ENCODE results near the gene OR2T5.
"Not testable (repeated sequence)": the region's sequence is repeated elsewhere in the genome, so short reads cannot be mapped to it uniquely, and the experiment has no call there.

OR2T5 gene

DNA sequence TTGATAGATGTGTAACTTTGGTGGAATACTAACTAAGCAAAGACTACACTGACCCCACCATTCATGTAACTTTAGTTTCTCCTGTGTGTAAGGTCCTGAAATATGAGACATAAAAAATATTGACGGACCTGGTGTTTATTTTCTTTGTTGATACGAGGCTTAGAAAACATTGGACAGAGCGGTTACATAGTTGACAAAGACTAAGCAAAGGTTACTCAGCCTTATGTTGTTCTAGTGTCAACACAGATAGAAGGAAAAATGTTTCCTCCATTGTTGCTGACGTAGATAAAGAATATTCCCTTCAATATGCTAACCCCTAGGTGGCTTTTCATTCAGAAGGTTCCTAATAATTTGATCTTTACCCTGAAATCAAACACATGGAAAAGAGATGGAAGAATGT, 33.3 kb upstream of the OR2T5 start:
- H3K36me3 ChIP-seq (ENCODE audit: insufficient read depth, low read length); H3K4me3 ChIP-seq (ENCODE audit: low read length); H3K27me3 ChIP-seq (ENCODE audit: insufficient read depth, low read length); H3K27ac ChIP-seq (ENCODE audit: low read depth, low read length); H3K4me1 ChIP-seq (ENCODE audit: insufficient read depth, low read length); H3K9ac ChIP-seq (ENCODE audit: low read depth, low read length): not testable (repeated sequence)
- no CpG with 5 or more reads among the region's 4 CpGs for WGBS
- H3K9me3 ChIP-seq (ENCODE audit: insufficient read depth, low read depth, low read length) = peaks cover 25% of the 10 kb centered on the region

DNA sequence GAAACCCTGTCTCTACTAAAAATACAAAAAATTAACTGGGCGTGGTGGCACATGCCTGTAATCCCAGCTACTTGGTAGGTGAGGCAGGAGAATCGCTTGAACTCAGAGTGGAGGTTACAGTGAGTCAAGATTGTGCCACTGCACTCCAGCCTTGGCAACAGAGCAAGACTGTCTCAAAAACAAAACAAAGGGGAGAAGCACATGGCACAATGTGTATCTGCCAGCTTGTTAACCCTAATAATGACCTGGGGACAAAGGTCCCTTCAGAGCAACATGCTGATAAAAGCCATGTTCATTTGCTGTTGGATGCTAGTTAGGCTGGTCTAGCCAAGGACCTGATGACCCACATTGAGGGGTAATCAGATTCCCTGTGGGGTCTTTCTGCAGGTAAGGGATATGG, 31.8 kb upstream of the OR2T5 start:
- H3K27ac ChIP-seq (ENCODE audit: low read depth, low read length); H3K36me3 ChIP-seq (ENCODE audit: insufficient read depth, low read length): not testable (repeated sequence)
- no CpG with 5 or more reads among the region's 2 CpGs for WGBS

DNA sequence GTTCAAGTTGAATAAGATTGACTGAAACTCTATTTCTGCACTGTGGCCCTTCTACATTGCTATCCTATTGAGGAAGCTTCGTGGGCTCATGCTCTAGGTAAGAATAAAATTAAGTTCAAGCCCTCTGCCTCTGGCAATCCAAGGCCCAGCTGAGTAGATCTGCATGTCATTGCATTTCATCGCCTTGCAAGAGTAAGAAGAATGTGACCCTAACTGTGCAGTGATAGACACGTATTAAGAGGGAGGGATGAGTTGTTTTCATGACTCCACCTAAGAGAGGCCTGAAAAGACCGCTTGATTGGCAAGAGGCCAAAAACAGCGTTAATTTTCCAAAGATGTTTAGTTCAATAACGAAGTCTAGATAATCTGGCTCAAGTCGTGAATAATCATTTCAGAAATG, 29.3 kb upstream of the OR2T5 start:
- not testable (repeated sequence) for H3K9ac ChIP-seq (ENCODE audit: low read depth, low read length); H3K4me3 ChIP-seq (ENCODE audit: low read length); H3K27me3 ChIP-seq (ENCODE audit: insufficient read depth, low read length); H3K36me3 ChIP-seq (ENCODE audit: insufficient read depth, low read length); H3K27ac ChIP-seq (ENCODE audit: low read depth, low read length); H3K4me1 ChIP-seq (ENCODE audit: insufficient read depth, low read length)
- H3K9me3 ChIP-seq (ENCODE audit: insufficient read depth, low read depth, low read length) = peaks cover 55% of the 10 kb centered on the region
- 48% methylated on average over 6 of the region's 7 CpGs for WGBS

More for the DNA sequence above, 31.8 kb upstream of the OR2T5 start:
- not testable (repeated sequence) for H3K4me3 ChIP-seq (ENCODE audit: low read length); H3K9ac ChIP-seq (ENCODE audit: low read depth, low read length); H3K27me3 ChIP-seq (ENCODE audit: insufficient read depth, low read length); H3K4me1 ChIP-seq (ENCODE audit: insufficient read depth, low read length)
- peaks cover 37% of the 10 kb centered on the region for H3K9me3 ChIP-seq (ENCODE audit: insufficient read depth, low read depth, low read length)

DNA sequence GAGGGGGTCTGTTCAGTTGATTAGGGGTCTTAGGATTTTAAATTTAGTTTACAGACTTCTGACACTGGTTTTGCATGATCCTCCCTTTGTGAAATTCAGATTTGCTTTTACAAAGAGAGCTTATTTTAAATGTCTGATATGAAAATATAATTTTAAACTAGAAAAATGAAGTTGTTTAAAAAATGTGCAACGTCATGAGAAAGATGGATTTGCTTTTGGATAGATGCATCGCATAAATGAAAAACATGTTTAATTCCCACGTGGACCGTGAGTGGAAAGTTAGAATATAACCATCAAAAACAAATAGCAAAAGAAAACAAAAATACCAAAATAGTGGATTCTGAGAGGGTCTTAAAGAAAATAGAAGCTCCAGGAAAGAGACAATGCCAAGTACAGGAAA, 17.2 kb upstream of the OR2T5 start:
- H3K36me3 ChIP-seq (ENCODE audit: insufficient read depth, low read length) = no peaks in the 10 kb centered on the region
- WGBS = 74% methylated on average over 2 of the region's 4 CpGs

DNA sequence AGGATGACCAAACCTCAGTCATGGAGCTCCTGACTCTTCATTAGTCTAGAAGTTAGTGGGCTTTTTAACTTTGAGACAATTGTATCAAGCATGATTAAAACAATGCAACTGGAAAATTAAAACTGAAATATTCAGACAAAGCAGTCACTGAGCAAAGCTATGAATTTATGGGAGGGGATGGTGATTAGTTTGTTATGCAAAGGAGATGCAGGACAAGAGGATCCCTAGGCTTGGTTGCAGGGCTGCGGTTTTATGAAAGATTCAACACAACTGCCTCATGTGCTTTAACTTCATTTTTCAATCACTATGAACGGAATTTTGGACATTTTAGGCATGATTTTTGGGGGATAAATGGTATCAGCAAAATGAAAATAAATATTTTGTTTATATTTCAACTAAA, 16.3 kb upstream of the OR2T5 start:
- H3K36me3 ChIP-seq (ENCODE audit: insufficient read depth, low read length); H3K27me3 ChIP-seq (ENCODE audit: insufficient read depth, low read length); H3K27ac ChIP-seq (ENCODE audit: low read depth, low read length); H3K4me1 ChIP-seq (ENCODE audit: insufficient read depth, low read length); H3K4me3 ChIP-seq (ENCODE audit: low read length); H3K9ac ChIP-seq (ENCODE audit: low read depth, low read length): not testable (repeated sequence)
- WGBS = no CpG with 5 or more reads among the region's 2 CpGs
- peaks cover 46% of the 10 kb centered on the region for H3K9me3 ChIP-seq (ENCODE audit: insufficient read depth, low read depth, low read length)

More for the DNA sequence above, 17.2 kb upstream of the OR2T5 start:
- H3K27ac ChIP-seq (ENCODE audit: low read depth, low read length) = no peak overlapping the region
- no peaks in the 10 kb centered on the region for H3K27me3 ChIP-seq (ENCODE audit: insufficient read depth, low read length)
- no peak overlapping the region for H3K9ac ChIP-seq (ENCODE audit: low read depth, low read length)
- H3K9me3 ChIP-seq (ENCODE audit: insufficient read depth, low read depth, low read length) = peaks cover 54% of the 10 kb centered on the region
- no peak overlapping the region for H3K4me3 ChIP-seq (ENCODE audit: low read length)
- no peaks in the 10 kb centered on the region for H3K4me1 ChIP-seq (ENCODE audit: insufficient read depth, low read length)

DNA sequence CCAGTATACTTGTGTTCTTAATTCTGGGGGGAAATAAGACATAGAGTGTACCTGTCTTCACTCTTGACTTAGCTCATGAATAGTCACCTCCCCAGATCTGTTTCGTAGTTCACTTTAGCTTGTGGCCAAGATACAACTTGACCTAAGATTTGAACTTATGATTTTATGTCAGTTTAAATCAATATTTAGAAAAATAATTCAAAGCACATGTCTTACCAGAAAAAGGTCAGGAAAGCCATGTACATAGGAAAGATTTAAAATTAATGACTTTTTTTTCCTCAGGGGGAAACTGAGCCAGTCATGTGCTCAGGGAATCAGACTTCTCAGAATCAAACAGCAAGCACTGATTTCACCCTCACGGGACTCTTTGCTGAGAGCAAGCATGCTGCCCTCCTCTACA, 15.3 kb upstream of the OR2T5 start, which contains the start of gene OR2T3:
OR2T3 (plus strand) TSS at position 301 of the 400 bp plus-strand sequence; CDS start at position 301, 0 bp downstream.
- not testable (repeated sequence) for H3K4me3 ChIP-seq (ENCODE audit: low read length); H3K4me1 ChIP-seq (ENCODE audit: insufficient read depth, low read length); H3K9ac ChIP-seq (ENCODE audit: low read depth, low read length); H3K27me3 ChIP-seq (ENCODE audit: insufficient read depth, low read length); H3K36me3 ChIP-seq (ENCODE audit: insufficient read depth, low read length); H3K27ac ChIP-seq (ENCODE audit: low read depth, low read length)
- WGBS = no CpG with 5 or more reads among the region's 2 CpGs
- peaks cover 37% of the 10 kb centered on the region for H3K9me3 ChIP-seq (ENCODE audit: insufficient read depth, low read depth, low read length)

DNA sequence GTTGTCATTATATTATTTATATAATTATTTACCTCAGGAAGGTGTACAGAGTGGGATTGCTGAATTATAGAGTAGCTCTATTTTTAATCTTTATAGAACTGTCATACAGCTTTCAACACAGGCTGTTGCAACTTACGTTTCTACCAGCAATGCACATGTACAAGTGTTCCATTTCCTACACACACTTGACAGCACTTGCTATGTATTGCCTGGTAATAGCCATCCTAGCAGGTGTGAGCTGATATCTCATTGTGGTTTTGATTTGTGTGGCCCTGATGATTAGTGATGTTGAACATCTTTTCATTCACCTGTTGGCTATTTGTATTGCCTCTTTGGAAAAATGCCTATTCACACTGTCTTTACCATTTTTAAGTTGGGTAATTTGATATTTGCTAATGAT, 12.7 kb upstream of the OR2T5 start:
- H3K27ac ChIP-seq (ENCODE audit: low read depth, low read length); H3K4me3 ChIP-seq (ENCODE audit: low read length); H3K9ac ChIP-seq (ENCODE audit: low read depth, low read length); H3K4me1 ChIP-seq (ENCODE audit: insufficient read depth, low read length); H3K27me3 ChIP-seq (ENCODE audit: insufficient read depth, low read length); H3K36me3 ChIP-seq (ENCODE audit: insufficient read depth, low read length): not testable (repeated sequence)
- peaks cover 21% of the 10 kb centered on the region for H3K9me3 ChIP-seq (ENCODE audit: insufficient read depth, low read depth, low read length)
- WGBS = no CpG with 5 or more reads among the region's 1 CpG

DNA sequence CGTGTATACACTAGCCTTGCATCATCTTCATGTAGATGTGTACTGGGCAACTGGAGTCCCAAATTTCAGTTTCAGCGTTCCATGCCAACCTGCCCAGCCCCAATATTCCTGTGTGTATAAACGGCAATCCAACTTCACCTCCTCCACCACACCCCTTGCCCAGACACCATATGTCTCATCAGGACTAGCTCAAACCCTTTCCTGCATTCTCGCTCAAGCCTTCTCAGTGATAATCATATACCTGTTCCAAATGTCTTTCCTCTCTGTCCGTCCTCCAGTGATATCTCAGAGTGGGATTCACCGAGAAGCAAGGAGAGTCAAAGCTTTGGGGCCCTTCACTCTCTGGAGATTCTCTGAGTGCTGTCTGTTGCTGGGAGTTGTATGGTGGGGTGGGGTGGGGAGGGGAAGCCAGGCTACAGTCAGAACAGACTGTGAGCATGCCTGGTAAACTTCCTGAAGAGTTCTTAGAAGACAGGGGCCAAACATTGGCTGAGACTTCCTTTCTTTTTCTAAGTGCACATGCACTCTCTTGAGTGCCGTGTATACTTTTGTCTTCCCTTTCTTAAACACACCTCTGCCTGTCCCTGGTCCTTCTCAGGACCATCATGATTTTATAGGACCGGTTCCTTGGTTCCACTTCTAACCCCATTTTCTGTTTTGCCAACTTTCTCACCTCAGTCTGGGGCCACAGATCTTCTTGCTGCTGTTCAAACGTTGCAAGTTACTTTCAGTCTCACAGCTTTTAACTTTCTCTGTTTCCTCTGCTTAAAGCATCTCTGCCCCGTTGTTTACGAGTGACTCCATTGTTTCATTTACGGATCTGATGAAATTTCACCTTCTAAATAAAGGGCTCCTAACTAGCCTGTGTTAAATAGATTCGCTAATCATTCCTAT, 6.5 kb upstream of the OR2T5 start:
- H3K27me3 ChIP-seq (ENCODE audit: insufficient read depth, low read length); H3K4me3 ChIP-seq (ENCODE audit: low read length); H3K4me1 ChIP-seq (ENCODE audit: insufficient read depth, low read length); H3K36me3 ChIP-seq (ENCODE audit: insufficient read depth, low read length); H3K27ac ChIP-seq (ENCODE audit: low read depth, low read length); H3K9ac ChIP-seq (ENCODE audit: low read depth, low read length): not testable (repeated sequence)
- peaks cover 13% of the 10 kb centered on the region; the same call in 1 of the 2 replicates for H3K9me3 ChIP-seq (ENCODE audit: insufficient read depth, low read depth, low read length)
- WGBS = 78% methylated on average over 12 of the region's 13 CpGs

DNA sequence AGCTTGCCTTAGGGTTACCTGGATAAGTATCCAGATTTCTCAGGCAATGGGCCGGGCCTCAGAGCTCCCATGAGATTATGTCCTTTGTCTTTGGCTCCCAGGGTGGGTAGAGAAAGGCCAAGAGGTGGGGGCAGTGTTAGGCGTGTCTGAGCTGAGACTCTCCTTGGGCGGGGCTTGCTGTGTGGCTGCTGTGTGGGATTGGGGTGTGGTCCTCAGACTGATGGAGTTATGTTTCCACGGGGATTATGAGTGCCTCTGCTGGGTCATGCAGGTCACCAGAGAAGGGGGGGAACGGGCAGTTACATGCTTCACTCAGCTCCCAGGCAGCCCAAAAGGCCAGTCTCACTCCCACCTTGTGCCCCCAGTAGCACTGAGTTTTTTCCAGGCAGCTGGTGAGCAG, 8.3 kb downstream of the OR2T5 start:
- no CpG with 5 or more reads among the region's 5 CpGs for WGBS
- H3K9me3 ChIP-seq (ENCODE audit: insufficient read depth, low read depth, low read length); H3K27me3 ChIP-seq (ENCODE audit: insufficient read depth, low read length); H3K4me3 ChIP-seq (ENCODE audit: low read length); H3K27ac ChIP-seq (ENCODE audit: low read depth, low read length); H3K36me3 ChIP-seq (ENCODE audit: insufficient read depth, low read length); H3K9ac ChIP-seq (ENCODE audit: low read depth, low read length); H3K4me1 ChIP-seq (ENCODE audit: insufficient read depth, low read length): not testable (repeated sequence)

DNA sequence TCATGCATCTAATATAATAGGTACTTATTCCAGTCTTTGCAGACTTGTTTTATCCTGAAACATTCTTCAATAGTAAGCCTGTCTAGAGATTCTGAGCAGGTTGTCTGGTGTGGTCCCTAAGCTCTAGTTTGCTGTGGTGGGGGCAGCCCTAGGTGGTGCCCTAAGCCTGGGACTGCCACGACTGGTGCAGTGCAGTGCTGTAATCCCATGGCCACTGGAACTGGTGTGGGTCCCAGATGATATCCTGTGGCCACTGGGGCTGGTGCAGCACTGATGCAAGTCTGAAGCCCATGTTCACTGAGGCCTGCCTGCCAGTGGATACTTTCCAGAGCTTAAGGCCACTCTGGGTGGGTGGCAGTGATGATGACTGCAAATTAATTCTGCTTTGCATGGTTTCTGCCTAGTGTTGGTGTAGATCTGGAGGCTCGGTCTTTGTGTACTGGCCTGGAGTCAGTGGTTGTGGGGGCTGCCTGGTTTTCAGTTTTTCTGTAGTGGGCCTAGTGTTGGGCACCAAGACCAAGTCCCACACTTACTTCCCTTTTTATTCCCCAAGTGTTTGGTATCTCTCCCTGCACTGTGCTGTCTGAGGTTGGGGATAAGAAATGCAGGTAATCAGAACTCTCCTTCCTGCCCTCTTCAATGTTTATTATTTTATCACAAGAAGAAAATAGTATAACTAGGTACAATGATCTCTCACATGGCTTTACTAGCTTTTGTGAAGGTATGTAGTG, 12.1 kb downstream of the OR2T5 start:
- H3K4me1 ChIP-seq (ENCODE audit: insufficient read depth, low read length); H3K9ac ChIP-seq (ENCODE audit: low read depth, low read length); H3K36me3 ChIP-seq (ENCODE audit: insufficient read depth, low read length); H3K27me3 ChIP-seq (ENCODE audit: insufficient read depth, low read length); H3K27ac ChIP-seq (ENCODE audit: low read depth, low read length); H3K4me3 ChIP-seq (ENCODE audit: low read length); H3K9me3 ChIP-seq (ENCODE audit: insufficient read depth, low read depth, low read length): not testable (repeated sequence)
- no CpG with 5 or more reads among the region's 2 CpGs for WGBS

DNA sequence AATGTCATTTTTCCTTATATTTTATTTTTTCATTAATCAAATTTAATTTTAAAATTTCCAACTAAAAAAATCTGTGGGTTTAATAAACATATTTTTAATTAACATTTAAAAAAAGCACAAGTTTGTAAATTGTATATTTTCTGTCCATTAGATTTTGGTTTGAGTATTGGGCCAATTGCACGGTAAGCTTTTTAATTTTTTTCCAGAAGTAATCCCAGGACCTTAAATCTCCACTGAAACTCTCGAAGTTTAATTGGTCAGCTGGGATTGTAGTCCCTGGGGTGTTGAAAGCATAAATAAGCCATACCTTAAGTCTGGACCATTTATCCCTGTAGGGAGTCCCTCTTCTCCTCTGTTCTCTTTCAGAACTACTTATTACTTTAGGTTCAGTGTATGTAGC, 19.4 kb downstream of the OR2T5 start, which contains the start of gene OR2G6:
OR2G6 (plus strand) TSS at position 301 of the 400 bp plus-strand sequence. CDS start 13,574 bp downstream, outside the sequence.
- H3K27ac ChIP-seq (ENCODE audit: low read depth, low read length); H3K4me3 ChIP-seq (ENCODE audit: low read length); H3K9me3 ChIP-seq (ENCODE audit: insufficient read depth, low read depth, low read length); H3K9ac ChIP-seq (ENCODE audit: low read depth, low read length); H3K27me3 ChIP-seq (ENCODE audit: insufficient read depth, low read length); H3K36me3 ChIP-seq (ENCODE audit: insufficient read depth, low read length); H3K4me1 ChIP-seq (ENCODE audit: insufficient read depth, low read length): not testable (repeated sequence)
- no CpG with 5 or more reads among the region's 2 CpGs for WGBS

Measured in HUES64 (cell line).